ENCODE results near the gene ATOSB.

- no peak for TF ChIP-seq CTCF (conservative IDR thresholded peaks at IDR 0.05; ENCODE audit: low read depth, low read length)
- no peak for TF ChIP-seq EZH2 (IDR thresholded peaks at IDR 0.05; ENCODE audit: low read length, unreplicated experiment)
- TF ChIP-seq EZH2phosphoT487 (IDR thresholded peaks at IDR 0.05; ENCODE audit: borderline replicate concordance, low read length) = no peak
These were observed 18.1 kb downstream of the ATOSB start for GRCh38 chr9:35097573-35097972.
